HG02973 (cell line): ENCODE measurements around the gene SLC12A6.

Source experiments
- ATAC-seq: cut with Tn5 transposase; IDR thresholded peaks from one replicate; pipeline ENCODE4 v1.9.1; 2021; ENCODE audit warnings: moderate library complexity; ENCODE audit not compliant: unreplicated experiment

The SLC12A6 gene

DNA sequence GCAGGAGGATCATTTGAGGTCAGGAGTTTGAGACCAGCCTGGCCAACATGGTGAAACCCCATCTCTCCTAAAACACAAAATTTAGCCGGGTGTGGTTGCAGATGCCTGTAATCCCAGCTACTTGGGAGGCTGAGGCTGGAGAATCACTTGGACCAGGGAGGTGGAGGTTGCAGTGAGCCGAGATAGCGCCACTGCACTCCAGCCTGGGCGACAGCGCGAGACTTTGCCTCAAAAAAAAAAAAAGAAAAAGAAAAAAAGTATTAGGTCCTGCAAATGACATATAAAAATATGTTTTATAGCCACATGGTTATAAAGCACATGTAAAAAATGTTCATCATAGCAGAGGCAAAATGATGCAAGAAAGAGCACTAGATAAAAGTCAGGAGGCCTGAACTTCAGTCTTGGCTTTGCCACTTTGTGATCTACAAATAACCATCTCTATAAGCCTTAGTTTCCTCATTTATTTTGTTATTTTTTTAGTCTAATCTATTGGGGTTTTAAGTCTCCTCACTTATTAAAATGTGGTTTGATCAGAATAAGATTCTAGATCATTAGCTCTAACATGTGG lies 4.9 kb downstream of the SLC12A6 start:
- ATAC-seq, result no peak

DNA sequence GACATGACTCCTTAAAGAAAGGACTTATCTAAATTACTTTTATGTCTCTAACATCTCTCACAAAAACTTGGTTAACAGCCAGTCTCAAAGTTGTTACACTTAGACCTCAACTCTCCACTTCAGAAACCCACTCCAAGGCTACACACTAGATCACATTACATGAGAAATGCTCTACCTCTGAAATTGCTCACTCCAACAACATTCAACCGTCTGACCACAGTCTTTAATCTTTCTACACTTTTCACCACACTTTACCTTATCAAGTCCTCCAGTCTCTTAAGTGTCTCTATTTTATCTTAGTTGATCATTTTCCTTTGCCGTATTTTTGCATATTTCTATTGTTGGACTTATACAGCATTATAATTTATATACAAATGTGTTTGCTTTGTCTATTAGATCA lies 5.8 kb downstream of the SLC12A6 start:
- ATAC-seq, result no peak

DNA sequence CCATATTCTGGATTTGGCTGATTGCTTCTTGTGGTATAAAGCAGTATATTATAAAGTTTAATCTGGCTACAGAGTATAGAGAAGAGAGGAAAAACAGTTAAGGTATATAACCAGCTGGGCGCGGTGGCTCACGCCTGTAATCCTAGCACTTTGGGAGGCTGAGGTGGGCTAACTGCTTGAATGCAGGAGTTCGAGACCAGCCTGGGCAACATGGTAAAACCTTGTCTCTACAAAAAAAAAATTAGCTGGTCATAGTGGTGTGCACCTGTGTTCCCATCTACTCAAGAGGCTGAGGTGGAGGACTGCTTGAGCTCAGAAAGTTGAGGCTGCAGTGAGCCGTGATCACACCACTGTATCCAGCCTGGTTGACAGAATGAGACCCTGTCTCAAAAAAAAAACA lies 7.3 kb downstream of the SLC12A6 start:
- no peak for ATAC-seq

DNA sequence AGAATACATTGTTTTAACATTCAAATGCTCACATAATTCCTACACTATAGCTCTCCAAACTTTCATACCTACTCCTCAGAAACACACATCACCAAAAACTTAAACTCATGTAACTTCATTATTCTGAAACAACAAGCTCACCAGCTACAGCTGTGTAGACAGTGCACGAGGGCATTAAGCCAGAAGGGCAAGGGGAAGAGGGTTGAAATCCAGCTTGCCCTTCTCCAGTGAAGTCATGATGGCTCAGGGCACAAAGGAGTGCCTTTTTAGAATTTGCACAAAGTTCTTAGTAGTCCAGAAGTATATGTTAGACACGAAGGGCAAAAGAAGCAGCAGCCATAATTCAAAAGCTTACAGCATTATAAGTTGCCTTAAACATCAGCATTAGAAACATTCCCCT lies 8.6 kb downstream of the SLC12A6 start:
- ATAC-seq, result no peak

DNA sequence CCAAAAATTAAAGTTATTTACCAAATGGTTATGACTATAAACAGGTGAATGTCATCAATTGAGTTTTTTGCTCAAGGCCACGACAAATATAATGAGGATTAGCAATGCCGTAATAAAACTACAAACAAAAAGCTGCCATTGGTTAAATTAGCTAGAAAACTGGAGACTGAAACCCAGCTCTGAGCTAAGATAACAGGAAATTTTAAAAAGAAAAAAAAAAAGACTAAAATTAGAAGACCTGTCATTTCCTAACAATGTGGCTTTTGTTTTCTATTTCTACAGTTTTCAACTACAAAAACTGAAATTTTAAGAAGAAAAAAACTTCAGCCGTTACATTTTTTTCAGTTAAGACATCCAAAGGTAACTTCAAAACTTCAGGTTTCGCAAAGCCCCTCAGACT lies 9.7 kb downstream of the SLC12A6 start:
- no peak for ATAC-seq

DNA sequence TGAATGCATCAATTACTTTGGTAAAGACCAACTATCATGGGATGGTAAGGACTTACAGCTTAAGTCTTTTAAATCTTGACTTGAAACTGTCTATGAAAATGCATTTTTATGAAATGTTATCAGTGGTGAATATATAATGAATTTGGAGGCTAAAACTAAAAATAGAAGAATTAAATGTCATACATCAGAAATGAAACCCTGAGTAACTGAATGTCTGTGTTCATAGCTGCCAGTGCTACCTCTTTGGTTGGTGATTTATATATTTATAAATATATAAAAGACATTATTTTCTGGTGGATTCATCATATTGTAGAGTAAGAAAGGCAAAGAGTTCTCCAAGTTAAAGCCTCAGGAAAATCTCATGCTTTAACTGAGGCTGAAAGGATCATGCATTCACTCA lies 12.2 kb downstream of the SLC12A6 start:
- no peak for ATAC-seq

DNA sequence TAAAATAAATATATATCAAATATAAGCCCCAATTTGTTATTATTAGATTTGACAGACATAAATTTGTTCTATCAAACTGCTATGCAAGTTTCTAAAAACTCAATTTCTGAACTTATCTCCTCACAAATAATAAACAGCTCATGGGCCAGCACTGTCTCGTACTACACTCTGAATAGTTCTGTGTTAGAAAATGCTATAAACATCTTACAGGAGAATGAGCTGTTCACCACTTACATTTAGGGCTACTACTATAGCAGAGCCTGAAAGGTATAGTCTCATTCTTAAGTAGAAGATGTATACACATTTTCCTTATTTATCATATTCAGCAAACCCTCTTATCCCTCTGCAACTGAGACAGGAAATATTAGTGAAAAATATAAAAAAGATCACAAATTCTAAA lies 12.6 kb downstream of the SLC12A6 start:
- ATAC-seq, result no peak

DNA sequence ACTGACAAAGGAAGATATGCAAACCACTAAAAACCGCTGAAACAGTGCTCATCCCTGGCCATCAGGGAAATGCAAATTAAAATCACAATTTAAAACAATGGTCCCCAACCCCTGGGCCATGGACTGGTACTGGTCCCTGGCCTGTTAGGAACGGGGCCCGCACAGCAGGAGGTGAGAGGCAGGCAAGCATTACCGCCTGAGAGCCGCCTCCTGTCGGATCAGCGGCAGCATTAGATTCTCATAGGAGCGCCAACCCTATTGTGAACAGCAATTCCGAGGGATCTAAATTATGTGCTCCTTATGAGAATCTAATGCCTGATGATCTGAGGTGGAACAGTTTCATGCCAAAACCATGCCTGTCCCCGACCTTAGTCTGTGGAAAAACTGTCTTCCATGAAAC lies 14.4 kb downstream of the SLC12A6 start:
- ATAC-seq, result no peak

DNA sequence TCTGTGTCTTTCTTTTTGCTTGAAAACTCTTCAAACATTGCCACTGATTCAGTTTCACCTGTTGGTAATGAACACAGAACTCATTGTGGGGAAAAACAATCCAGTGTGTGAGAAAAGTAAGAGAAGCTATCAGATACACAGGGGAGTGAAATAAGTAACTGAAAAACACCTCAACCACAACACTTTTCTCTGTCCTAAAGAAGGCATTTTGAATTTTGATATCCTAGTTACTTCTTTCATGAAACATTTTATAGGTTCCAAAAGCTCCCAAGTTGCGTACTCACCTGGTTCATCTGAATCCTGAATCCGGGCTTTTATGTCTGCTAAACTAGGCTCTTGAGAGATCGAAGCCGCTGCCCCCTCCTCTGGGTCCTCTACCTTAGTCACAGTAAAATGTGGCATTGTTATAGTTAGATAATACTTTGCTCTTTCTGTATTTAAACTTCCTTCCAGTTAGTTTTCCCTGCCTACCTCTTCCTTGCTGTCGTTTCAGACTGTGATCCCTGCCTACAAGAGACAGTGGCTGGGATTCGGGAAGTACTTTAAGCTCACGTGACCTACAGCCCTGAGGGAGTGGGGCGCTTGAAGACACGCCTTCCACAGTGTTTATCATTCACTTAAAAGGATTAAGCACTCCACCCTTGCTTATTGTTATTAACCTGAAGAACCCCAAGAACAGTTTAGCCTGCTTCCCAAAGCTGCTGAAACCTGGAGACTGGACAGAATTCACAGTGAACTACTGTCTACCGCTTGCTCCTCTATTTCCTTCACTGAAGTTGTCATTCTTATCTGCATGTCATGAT lies 19.1 kb downstream of the SLC12A6 start:
- peak; percentile 52 for ATAC-seq

DNA sequence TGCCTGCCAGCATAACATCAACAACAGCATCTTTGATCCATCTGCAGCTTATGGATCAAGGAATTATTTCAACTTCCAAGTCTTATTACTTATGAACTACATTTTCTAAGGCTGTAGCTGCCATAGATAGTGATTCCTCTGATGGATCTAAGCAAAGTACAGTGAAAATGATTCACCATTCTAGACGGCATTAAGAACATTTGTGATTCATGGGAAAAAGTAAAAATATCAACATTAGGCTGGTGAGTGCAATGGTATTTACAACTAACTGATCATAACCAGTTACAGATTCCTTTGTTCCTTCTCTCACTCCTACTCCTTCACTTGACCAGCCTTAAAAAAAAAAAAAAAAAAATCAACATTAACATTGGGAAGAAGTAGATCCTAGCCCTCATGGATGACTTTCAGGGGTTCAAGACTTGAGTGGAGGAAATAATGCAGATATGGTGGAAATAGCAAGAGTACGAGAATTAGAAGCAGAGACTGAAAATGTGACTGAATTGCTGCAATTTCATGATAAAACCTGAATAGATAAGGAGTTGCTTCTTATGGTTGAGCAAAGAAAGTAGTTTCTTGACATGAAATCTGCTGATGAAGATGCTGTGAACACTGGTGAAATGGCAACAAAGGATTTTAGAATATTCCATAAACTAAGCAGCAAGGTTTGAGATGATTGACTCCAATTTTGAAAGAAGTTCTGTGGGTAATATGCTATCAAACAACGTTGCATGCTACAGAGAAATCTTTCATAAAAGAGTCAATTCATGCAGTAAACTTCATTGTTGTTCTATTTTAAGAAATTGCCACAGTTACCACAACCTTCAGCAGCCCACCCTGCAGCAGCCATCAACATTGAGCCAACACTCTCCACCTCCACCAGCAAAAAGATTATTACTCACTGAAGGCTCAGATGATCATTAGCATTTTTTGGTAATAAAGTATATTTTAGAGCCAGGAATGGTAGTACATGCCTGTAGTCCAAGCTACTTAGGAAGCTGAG lies 22.8 kb downstream of the SLC12A6 start:
- ATAC-seq, result no peak

DNA sequence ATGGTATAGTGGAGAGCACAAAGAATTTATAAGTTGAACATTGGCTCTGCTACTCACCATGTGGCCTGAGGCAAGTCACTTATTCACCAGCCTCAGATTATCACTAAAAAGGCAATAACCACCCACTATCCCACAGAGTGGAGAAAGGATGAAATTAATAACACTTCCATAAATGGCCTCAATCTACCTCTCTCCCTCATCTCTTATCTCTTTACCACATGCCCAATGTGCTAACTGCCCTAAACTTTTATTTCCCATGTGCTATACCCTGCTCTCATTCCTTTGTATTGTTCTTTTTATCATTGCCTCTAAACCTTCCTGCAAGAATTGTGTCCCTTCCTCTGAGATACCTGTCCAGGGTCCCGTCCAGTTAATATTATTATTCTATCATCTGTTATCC lies 26.0 kb downstream of the SLC12A6 start:
- ATAC-seq, result no peak

DNA sequence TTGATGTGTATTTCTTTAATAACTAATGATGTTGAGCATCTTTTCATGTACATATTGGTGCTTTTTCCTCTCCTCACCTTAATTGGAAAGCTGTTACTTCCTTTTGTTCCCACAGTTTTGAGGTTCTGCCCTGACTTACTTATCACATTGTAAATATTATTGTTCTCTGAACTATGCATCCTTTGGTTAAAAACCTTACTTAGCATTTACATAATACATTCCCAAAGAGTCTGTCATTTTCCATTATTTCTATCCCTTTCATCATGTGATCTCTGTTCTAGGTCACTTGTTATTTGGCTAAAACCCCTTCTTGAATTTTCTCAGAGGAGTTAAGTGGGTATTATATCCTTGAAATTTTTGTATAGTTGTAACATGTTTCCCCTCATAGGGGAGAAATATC lies 33.0 kb downstream of the SLC12A6 start:
- ATAC-seq, result no peak

DNA sequence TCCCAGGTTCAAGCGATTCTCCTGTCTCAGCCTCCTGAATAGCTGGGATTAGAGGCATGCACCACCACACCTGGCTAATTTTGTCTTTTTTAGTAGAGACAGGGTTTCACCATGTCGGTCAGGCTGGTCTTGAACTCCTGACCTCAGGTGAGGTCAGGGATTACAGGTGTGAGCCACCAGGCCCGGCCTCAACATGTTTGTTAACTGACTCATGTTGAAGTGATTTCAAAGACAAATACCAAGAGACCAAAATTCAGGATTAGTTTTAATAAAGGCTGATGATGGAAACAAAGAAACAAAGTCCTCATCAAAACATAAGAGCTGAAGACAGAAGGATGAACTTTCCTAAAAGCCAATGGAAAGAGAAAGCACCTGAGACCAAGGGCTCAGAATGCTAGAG lies 36.5 kb downstream of the SLC12A6 start:
- no peak for ATAC-seq

DNA sequence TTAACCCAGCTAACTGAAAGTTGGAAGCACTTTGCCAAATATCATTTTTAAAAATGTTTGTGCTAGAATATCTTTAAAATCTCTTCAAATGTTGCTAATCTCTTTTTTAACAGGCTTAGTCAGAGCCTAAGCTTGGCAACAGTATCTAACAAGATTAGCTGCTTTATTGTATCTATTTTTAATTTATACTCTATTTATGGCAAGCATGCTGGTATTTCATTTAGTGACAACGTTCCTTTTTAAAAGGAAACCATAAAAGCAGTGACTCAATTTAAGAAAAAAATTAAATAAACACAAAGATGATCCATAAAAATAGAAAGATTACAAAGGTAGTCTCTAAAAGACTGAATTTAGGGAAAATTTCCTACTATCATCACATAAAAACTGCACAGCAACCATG lies 40.5 kb downstream of the SLC12A6 start:
- ATAC-seq, result no peak

DNA sequence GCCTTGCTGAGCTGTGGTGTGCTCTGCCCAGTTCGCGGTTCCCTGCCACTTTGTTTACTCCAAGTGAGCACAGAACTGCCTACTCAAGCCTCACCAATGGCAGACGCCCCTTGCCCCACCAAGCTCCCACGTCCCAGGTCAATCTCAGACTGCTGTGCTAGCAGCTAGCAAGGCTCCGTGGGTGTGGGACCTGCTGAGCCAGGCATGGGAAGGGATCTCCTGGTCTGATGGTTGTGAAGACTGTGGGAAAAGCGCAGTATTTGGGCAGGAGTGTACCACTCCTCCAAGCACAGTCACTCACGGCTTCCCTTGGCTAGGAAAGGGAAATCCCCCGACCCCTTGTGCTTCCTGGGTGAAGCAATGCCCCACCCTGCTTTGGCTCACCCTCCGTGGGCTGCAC lies 45.0 kb downstream of the SLC12A6 start:
- ATAC-seq, result no peak

DNA sequence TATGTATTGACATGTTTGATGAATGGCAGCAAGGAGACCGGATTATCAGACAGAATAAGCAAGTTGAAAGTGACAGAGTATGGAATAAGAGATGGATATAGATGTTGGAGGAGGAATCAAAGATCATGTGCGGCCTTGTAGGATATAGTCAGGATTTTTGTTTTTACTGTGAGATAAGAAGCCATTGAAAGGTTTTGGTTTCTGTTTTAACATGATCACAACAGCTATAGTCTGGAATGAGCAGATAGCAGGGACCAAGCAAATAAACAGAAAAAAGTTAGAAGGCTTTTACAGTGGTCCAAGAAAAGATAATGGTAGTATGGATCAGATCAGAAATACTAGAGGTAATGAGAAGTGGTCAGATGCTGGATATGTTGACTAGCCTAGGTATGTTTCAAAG lies 52.6 kb downstream of the SLC12A6 start:
- ATAC-seq, result no peak

DNA sequence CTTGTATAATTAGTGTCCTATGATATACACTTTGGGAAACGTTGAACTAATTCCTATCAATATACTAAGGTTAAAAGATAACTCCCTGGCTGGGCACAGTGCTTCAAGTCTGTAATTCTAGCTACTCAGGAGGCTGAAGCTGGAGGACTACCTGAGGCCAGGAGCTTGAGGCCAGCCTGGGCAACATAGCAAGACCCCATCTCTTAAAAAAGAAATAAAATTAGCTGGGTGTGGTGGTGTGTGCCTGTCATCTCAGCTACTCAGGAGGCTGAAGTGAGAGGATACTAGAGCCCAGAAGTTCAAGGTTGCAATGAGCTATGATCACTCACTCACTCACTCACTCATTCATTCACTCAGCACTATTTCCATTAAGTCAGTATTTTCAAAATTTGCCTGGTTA lies 55.2 kb downstream of the SLC12A6 start:
- ATAC-seq, result no peak

DNA sequence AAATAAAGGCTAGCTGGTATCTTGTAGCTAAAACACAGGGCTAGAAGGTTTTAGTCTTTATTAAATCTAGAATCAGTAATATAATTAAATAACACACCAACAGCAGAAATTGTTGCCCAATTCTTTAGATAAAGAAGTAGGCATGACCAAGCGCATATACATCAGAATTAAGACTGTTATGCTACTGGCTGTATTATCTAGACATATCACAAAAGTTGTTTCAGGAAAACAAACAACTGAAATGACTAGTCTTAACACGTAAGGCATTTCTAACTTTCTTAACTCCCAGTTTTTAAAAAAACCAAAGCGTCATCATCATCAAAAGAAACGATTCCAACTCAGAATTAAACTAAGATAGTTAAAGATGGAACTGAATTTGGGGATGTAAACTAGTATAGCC lies 57.4 kb downstream of the SLC12A6 start:
- ATAC-seq, result no peak

DNA sequence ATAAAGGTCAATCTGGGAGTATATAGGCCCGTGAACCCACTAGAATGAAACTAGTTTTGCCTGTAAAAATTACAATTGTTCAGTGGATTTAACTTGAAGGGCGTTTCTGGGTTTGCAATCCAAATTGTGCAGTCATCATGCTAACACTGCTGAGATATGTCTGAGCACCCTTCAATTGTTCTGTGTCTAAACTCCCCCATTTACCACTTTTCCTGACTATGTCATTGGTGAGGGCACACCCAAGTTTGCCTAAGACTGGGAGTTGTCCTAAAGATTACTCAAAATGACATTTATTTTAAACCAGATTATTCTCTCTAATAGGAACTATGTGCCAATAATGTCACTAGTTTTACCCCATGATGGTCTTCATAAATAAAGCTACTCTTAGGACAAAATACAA lies 58.2 kb downstream of the SLC12A6 start:
- no peak for ATAC-seq

DNA sequence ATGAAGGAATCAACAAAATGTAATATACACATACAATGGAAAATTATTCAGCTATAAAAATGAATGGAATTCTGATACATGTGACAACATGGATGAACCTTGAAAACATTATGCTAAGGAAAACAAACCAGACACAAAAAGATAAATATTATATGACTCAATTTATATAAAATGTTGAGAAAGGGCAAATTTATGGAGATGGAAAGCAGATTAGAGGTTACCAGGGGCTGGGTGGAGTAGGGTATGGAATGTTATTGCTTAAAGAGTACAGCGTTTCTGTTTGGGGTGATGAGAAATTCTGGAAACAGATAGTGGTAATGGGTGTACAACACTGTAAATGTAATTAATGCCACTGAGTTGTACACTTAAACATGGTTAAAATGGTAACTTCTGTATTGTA lies 61.9 kb downstream of the SLC12A6 start:
- ATAC-seq, result no peak

DNA sequence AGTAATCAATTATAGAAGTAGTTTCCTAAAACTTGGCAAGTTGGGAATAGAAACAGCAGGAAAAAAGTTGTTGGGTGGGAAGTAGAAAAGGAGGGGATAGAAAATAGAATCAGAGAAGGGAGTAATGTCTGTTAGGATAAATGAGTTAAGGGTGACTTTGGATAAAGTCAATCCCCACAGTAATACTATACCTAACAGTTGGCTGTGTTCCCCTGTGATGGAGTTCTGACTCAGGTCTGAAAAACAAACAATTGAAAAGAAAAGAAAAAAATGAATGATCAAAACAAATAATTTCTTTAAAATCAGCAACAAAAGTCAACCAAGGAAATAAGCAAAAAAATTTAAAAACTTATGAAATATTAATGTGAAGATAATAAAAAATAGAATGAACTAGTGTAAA lies 62.4 kb downstream of the SLC12A6 start:
- no peak for ATAC-seq

DNA sequence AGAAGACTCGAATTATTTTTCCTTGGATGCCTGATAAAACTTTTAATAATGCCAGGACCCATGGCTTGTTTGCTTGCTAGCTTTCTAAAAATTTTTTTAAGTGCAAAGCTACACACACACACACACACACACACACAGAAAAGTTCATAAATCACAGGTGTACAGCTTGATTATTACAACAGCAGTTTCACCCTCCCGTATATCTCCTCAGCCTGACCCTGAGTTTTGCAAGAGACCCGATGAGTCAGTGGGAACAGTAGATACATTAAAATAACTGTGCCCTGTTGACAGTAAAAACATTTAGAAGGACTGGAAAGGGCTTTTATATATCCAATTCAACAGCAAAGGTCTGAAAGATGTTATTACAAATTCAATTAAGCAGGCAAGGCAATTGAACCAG lies 66.1 kb downstream of the SLC12A6 start:
- ATAC-seq, result no peak
